NCI-H510A treated with DMSO at 0.1 percent for 48 hours (cell line): ENCODE measurements around the gene CALML4.
"Not testable (repeated sequence)": the region's sequence is repeated elsewhere in the genome, so short reads cannot be mapped to it uniquely, and the experiment has no call there.

Experiments
- DNase-seq: peaks from one replicate; lab custom pipeline; 2025; lab: John Stamatoyannopoulos, UW

CALML4 gene

GRCh38 chr15:68204776-68205557 is at the start of gene CALML4:
Gene CALML4, minus strand, starts transcription at chr15:68205332. Its CDS starts 85 bp downstream, at chr15:68205247.
- DNase-seq = no peak

- DNase-seq = peak; percentile 76
These were observed 47.9 kb upstream of the CALML4 start for GRCh38 chr15:68252925-68253534.

GRCh38 chr15:68249058-68249713 is 44.1 kb upstream of the CALML4 start:
- DNase-seq = no peak

- DNase-seq = no peak
These were observed 39.1 kb upstream of the CALML4 start for GRCh38 chr15:68244235-68244634.

GRCh38 chr15:68241088-68241935 is 36.2 kb upstream of the CALML4 start:
- DNase-seq = no peak

GRCh38 chr15:68239025-68239424 is 33.9 kb upstream of the CALML4 start:
- DNase-seq = no peak

GRCh38 chr15:68235022-68235421 is 29.9 kb upstream of the CALML4 start:
- DNase-seq = no peak

GRCh38 chr15:68234520-68234919 is 29.4 kb upstream of the CALML4 start:
- DNase-seq = not testable (repeated sequence)

GRCh38 chr15:68234060-68234459 is 28.9 kb upstream of the CALML4 start:
- no peak for DNase-seq

- no peak for DNase-seq
These were observed 27.8 kb upstream of the CALML4 start for GRCh38 chr15:68232937-68233336.

GRCh38 chr15:68232449-68232848 is 27.3 kb upstream of the CALML4 start:
- no peak for DNase-seq

GRCh38 chr15:68231102-68231818 is 26.1 kb upstream of the CALML4 start:
- DNase-seq = no peak

GRCh38 chr15:68230157-68231100 is 25.3 kb upstream of the CALML4 start:
- no peak for DNase-seq

- DNase-seq = peak; percentile 55
These were observed 24.4 kb upstream of the CALML4 start, which contains the start of gene CLN6 for GRCh38 chr15:68229386-68230156. Gene CLN6, minus strand, starts transcription at chr15:68229728. Its CDS starts 144 bp downstream, at chr15:68229584.

GRCh38 chr15:68228971-68229385 is 23.8 kb upstream of the CALML4 start:
- DNase-seq = no peak

- peak; percentile 21 for DNase-seq
These were observed 23.2 kb upstream of the CALML4 start for GRCh38 chr15:68228143-68228970.

GRCh38 chr15:68227643-68228142 is 22.6 kb upstream of the CALML4 start:
- no peak for DNase-seq

- DNase-seq = not testable (repeated sequence)
These were observed 20.3 kb upstream of the CALML4 start for GRCh38 chr15:68225442-68225841.
